HPDE6-E6E7 (cell line): ENCODE results near the gene YDJC.
"Not testable (repeated sequence)": the region's sequence is repeated elsewhere in the genome, so short reads cannot be mapped to it uniquely, and the experiment has no call there.

Source experiments
- DNase-seq: peaks from one replicate; pipeline ENCODE4 v3.0.0; 2011; ENCODE audit warnings: missing footprints; ENCODE audit errors: extremely low spot score

YDJC gene

GRCh38 chr22:21651521-21652009 lies 21.7 kb upstream of the YDJC start:
- no peak for DNase-seq

- DNase-seq, result no peak
These were observed 21.1 kb upstream of the YDJC start for GRCh38 chr22:21650823-21651520.

GRCh38 chr22:21650280-21650679 lies 20.5 kb upstream of the YDJC start:
- no peak for DNase-seq

GRCh38 chr22:21646608-21647590 lies 17.1 kb upstream of the YDJC start:
- no peak for DNase-seq

- DNase-seq, result not testable (repeated sequence)
These were observed 15.7 kb upstream of the YDJC start for GRCh38 chr22:21645513-21645912.

- no peak for DNase-seq
These were observed 13.9 kb upstream of the YDJC start for GRCh38 chr22:21643533-21644357.

- DNase-seq, result no peak
These were observed 13.0 kb upstream of the YDJC start for GRCh38 chr22:21642584-21643448.

- peak; percentile 98 for DNase-seq
These were observed 12.2 kb upstream of the YDJC start, which contains the start of gene SDF2L1 for GRCh38 chr22:21641789-21642583. Gene SDF2L1 (plus strand): TSS chr22:21642302. CDS start chr22:21642337, 35 bp downstream.

GRCh38 chr22:21641417-21641788 lies 11.6 kb upstream of the YDJC start:
- no peak for DNase-seq

GRCh38 chr22:21640810-21641209 lies 11.0 kb upstream of the YDJC start:
- DNase-seq, result no peak

GRCh38 chr22:21639359-21639758 lies 9.5 kb upstream of the YDJC start:
- DNase-seq, result no peak

GRCh38 chr22:21637450-21637849 lies 7.6 kb upstream of the YDJC start:
- DNase-seq, result not testable (repeated sequence)

GRCh38 chr22:21636629-21637218 lies 6.9 kb upstream of the YDJC start:
- DNase-seq, result no peak

GRCh38 chr22:21635771-21636510 lies 6.1 kb upstream of the YDJC start:
- no peak for DNase-seq

- DNase-seq, result no peak
These were observed 5.0 kb upstream of the YDJC start for GRCh38 chr22:21634844-21635243.

- DNase-seq, result no peak
These were observed 4.3 kb upstream of the YDJC start for GRCh38 chr22:21634081-21634480.

- no peak for DNase-seq
These were observed 3.7 kb upstream of the YDJC start for GRCh38 chr22:21633481-21633880.

GRCh38 chr22:21632931-21633330 lies 3.1 kb upstream of the YDJC start:
- no peak for DNase-seq
